Measurements from ENCODE around the gene NUP214. TPM values are rescaled to one million over a fixed set of nuclear protein-coding genes. Genes with fewer than 3 reads are reported as not detected.
"Not testable (repeated sequence)": the region's sequence is repeated elsewhere in the genome, so short reads cannot be mapped to it uniquely, and the experiment has no call there.

Gene NUP214
- total RNA-seq, 1 experiment from 2014 or later, result 10.8 TPM

DNA sequence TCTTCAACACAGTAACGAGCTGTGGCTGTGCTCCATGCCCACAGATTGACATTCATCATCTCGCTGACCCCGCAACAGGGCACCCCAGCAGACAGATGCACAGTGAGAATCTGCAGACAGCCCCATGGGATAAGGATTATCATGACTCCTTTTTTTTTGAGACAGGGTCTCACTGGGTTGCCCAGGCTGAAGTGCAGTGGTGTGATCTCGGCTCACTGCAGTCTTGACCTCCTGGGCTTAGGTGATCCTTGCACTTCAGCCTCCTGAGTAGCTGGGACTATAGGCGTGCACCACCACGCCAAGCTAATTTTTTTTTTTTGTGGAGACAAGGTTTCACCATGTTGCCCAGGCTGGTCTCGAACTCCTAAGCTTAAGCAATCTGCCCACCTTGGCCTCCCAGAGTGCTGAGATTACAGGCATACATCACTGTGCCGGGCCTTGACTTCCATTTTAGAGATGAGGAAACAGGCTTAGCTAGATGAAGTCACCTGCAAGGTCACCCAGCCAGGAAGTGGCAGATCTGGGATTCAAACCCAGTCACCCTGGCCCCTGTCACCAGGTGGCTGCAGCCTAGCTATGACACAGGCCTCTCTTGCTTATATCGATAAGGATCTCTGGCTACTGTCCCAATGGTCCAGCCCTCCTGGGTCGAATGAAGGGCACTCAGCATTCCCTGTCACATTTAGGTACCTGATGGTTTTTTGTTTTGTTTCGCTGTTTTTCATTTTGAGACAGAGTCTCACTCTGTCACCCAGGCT is 24.0 kb upstream of the NUP214 start:
- peaks cover 15% of the 10 kb centered on the region for H3K27me3 ChIP-seq (replicated peaks)
- H3K9me3 ChIP-seq (replicated peaks), result no peaks in the 10 kb centered on the region
- no peak overlapping the region for H3K4me3 ChIP-seq
- H3K4me1 ChIP-seq (replicated peaks), result peaks cover 11% of the 10 kb centered on the region
- H3K36me3 ChIP-seq, result no peaks in the 10 kb centered on the region
- no peak for DNase-seq (ENCODE audit: low read depth in 1 of 2, low spot score in 2 of 2)
- H3K27ac ChIP-seq, result no peak overlapping the region

- Histone ChIP-seq H3K4me3 (no peak overlapping the region), H3K4me1 (replicated peaks) (peaks cover 11% of the 10 kb centered on the region), H3K9me3 (replicated peaks) (no peaks in the 10 kb centered on the region), H3K27ac (no peak overlapping the region), H3K36me3 (no peaks in the 10 kb centered on the region), H3K27me3 (replicated peaks) (0 out of 2 replicates have a peak, but pooled peaks cover under 1% of the 10 kb centered on the region)
- DNase-seq (ENCODE audit: low read depth in 1 of 2, low spot score in 2 of 2), result no peak
Measured at GRCh38 chr9:131103024-131103423, 22.4 kb upstream of the NUP214 start.

DNA sequence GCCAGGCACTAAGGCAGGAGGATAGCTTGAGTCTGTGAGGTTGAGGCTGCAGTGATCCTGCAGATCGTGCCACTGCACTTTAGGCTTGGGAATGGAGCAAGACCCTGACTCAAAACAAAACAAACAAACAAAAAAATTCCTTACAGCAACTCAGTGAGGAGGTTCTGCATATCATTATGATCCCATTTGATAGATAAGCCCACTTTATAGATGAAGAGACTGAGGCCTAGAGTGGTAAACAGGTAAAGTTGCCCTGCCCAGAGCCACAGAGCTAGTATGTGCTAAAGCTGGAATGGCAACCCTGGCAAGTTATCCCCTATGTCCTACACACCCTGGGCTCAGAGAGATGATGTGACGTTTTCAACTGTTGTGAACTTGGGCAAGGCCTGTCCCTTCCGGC is 21.9 kb upstream of the NUP214 start:
- no peaks in the 10 kb centered on the region for H3K27me3 ChIP-seq (replicated peaks)
- H3K27ac ChIP-seq, result no peak overlapping the region

GRCh38 chr9:131104016-131104740 is 21.2 kb upstream of the NUP214 start:
- no peak overlapping the region for H3K27ac ChIP-seq
- peaks cover 11% of the 10 kb centered on the region for H3K4me1 ChIP-seq (replicated peaks)
- H3K36me3 ChIP-seq, result no peaks in the 10 kb centered on the region
- H3K4me3 ChIP-seq, result no peak overlapping the region
- H3K27me3 ChIP-seq (replicated peaks), result no peaks in the 10 kb centered on the region
- H3K9me3 ChIP-seq (replicated peaks), result no peaks in the 10 kb centered on the region
- DNase-seq (ENCODE audit: low read depth in 1 of 2, low spot score in 2 of 2), result no peak

More for the DNA sequence above, 21.9 kb upstream of the NUP214 start:
- H3K4me3 ChIP-seq, result no peak overlapping the region
- no peak for DNase-seq (ENCODE audit: low read depth in 1 of 2, low spot score in 2 of 2)
- H3K9me3 ChIP-seq (replicated peaks), result no peaks in the 10 kb centered on the region
- peaks cover 11% of the 10 kb centered on the region for H3K4me1 ChIP-seq (replicated peaks)
- H3K36me3 ChIP-seq, result no peaks in the 10 kb centered on the region

GRCh38 chr9:131105952-131106351 is 19.4 kb upstream of the NUP214 start:
- H3K27ac ChIP-seq, result no peak overlapping the region
- no peak overlapping the region for H3K4me3 ChIP-seq
- DNase-seq (ENCODE audit: low read depth in 1 of 2, low spot score in 2 of 2), result no peak
- H3K9me3 ChIP-seq (replicated peaks), result no peaks in the 10 kb centered on the region
- no peaks in the 10 kb centered on the region for H3K27me3 ChIP-seq (replicated peaks)
- no peaks in the 10 kb centered on the region for H3K36me3 ChIP-seq
- H3K4me1 ChIP-seq (replicated peaks), result peaks cover under 1% of the 10 kb centered on the region; the same call in 1 of the 2 replicates

DNA sequence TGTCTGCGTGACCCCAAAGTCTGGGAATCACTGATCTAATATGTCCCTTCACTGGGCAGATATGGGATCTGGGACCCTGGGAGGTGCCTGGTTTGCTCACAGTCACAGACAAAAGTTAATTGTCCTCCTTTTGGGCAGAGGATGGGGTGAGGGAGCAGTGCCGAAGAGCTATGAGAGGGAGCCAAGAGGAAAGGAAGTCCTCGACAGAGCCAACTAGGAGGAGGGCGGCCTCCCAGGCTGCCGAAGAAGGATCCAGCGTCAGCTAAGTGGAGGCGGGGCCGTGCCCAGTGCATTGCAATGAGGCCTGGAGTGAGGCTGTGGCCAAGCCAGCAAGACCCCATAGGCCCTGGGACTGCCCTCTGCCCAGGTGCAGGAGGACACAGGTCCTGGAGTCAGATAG is 17.6 kb upstream of the NUP214 start:
- Histone ChIP-seq H3K27ac (no peak overlapping the region), H3K4me1 (replicated peaks) (no peaks in the 10 kb centered on the region), H3K36me3 (no peaks in the 10 kb centered on the region), H3K4me3 (no peak overlapping the region), H3K9me3 (replicated peaks) (no peaks in the 10 kb centered on the region), H3K27me3 (replicated peaks) (no peaks in the 10 kb centered on the region)
- no peak for DNase-seq (ENCODE audit: low read depth in 1 of 2, low spot score in 2 of 2)

DNA sequence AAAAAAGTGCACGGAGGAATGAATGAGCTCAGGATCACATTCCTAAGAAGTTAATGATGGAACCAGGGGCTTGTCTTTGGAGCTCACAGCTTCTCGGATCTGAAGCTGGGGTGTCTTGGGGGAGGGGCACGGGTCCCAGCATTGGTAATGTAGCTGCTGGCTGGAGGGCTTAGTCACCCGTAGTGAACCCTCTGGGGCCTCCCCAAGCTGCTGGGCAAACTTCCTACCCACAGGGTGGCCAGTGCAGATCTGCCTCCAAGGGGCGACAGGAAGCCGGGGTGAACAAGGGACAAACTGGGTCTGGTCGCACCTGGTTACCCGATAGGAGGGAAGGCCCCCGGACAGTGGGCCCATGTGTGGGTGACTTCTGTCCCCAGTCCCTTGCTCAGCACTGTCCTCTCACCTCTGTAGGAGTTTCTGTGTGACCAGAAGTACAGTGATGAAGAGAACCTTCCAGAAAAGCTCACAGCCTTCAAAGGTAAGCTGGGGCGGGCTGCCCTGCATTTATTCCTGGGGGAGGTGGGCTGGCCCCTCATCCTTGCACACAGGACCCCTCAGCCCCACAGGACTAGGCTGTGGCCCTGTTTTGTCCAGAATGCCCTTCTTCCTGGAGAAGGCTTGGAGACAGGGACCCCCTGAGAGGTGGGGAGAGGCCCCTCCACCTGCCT is 14.1 kb upstream of the NUP214 start:
- Histone ChIP-seq H3K27ac (no peak overlapping the region), H3K9me3 (replicated peaks) (no peaks in the 10 kb centered on the region), H3K36me3 (no peaks in the 10 kb centered on the region), H3K27me3 (replicated peaks) (no peaks in the 10 kb centered on the region), H3K4me3 (no peak overlapping the region), H3K4me1 (replicated peaks) (no peaks in the 10 kb centered on the region)
- no peak for DNase-seq (ENCODE audit: low read depth in 1 of 2, low spot score in 2 of 2)

DNA sequence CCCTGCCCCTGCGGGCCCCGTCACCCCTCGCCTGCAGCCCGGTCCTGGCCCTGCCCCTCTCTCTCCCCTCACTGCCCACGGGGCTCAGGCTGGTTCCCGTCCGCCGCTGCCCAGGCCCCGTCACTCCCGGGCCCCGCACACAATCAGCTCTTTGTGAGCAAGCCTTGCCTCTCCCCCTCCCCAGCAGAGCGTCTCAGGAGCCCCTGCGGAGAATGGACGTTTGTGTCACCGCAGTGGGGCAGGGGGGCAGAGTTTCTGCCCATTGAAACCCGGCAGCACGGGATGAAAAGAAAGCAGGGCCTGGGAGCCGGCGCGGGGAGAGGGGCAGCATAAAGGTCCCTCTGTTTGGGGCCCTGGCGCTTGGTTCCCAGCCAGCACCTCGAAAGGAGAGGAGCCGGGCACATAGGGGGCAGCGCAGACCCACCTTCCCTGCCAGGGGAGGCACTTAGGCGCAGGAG is 13.5 kb upstream of the NUP214 start:
- DNase-seq (ENCODE audit: low read depth in 1 of 2, low spot score in 2 of 2), result no peak
- no peaks in the 10 kb centered on the region for H3K9me3 ChIP-seq (replicated peaks)
- H3K27ac ChIP-seq, result no peak overlapping the region
- no peak overlapping the region for H3K4me3 ChIP-seq
- no peaks in the 10 kb centered on the region for H3K36me3 ChIP-seq
- no peaks in the 10 kb centered on the region for H3K4me1 ChIP-seq (replicated peaks)
- no peaks in the 10 kb centered on the region for H3K27me3 ChIP-seq (replicated peaks)

DNA sequence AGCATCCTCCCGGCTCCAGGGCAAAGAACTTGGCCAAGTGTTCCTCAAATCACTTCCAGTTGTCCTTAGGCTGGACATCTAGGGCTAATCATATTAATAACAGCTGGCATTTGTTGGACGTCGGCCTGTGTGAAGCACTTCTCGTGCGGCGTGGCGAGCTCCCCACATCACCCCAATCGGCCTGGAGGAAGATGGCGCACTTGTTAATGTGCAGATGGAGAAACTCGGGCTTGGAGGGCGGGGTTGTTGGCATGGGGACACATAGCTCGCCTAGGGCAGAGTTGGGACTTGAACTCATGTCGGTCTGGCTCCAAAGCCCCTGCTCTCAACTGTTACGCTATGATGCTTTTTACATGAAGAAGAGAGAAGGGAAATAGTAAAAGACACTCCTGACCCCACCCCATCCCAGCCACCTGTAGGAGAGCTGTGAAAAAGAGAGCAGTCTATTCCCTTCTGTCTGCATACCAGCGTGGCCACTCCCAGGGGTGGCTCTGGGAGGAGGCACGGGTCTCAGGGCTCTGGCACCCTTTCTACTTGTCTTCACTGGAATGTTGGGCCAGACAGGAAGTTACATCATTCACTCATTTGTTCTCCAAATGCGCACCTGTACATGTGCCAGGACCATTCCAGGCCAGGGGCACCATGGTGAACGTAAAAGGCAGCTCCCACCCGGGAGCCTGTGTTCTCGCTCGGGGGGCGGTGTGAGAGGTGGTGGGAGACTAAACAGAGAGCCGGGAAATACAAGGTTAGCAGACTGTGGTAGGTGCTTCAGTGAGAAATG is 12.8 kb upstream of the NUP214 start:
- no peaks in the 10 kb centered on the region for H3K4me1 ChIP-seq (replicated peaks)
- H3K9me3 ChIP-seq (replicated peaks), result no peaks in the 10 kb centered on the region
- no peak for DNase-seq (ENCODE audit: low read depth in 1 of 2, low spot score in 2 of 2)
- H3K27ac ChIP-seq, result no peak overlapping the region
- no peaks in the 10 kb centered on the region for H3K36me3 ChIP-seq
- no peak overlapping the region for H3K4me3 ChIP-seq
- H3K27me3 ChIP-seq (replicated peaks), result no peaks in the 10 kb centered on the region

GRCh38 chr9:131113655-131114054 is 11.7 kb upstream of the NUP214 start:
- no peaks in the 10 kb centered on the region for H3K36me3 ChIP-seq
- no peak overlapping the region for H3K4me3 ChIP-seq
- no peaks in the 10 kb centered on the region for H3K27me3 ChIP-seq (replicated peaks)
- no peaks in the 10 kb centered on the region for H3K4me1 ChIP-seq (replicated peaks)
- H3K9me3 ChIP-seq (replicated peaks), result no peaks in the 10 kb centered on the region
- DNase-seq (ENCODE audit: low read depth in 1 of 2, low spot score in 2 of 2), result no peak
- H3K27ac ChIP-seq, result no peak overlapping the region

DNA sequence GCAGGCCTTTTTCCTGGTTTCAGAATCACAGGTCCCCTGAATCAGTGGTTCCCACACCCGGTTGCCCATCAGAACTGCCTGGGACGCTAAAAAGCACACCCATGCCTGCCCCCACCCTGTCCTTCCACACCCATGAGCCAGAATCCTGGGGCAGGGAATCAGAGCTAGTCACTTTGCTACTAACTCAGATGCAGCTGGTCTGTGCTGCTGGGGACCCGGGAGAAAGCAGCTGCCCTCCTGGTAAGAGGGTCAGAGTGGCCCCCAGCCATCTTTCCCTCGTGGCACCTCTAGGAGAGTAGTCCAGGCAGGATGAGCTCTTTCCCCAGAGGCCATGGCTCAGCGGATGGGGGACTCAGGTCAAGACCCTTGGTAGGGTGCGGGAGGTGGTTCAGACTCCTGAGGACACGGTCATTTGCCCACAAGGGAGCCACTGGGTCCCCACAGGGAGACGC is 11.3 kb upstream of the NUP214 start:
- Histone ChIP-seq H3K4me3 (no peak overlapping the region), H3K36me3 (no peaks in the 10 kb centered on the region), H3K27ac (no peak overlapping the region), H3K4me1 (replicated peaks) (no peaks in the 10 kb centered on the region), H3K27me3 (replicated peaks) (no peaks in the 10 kb centered on the region), H3K9me3 (replicated peaks) (no peaks in the 10 kb centered on the region)
- no peak for DNase-seq (ENCODE audit: low read depth in 1 of 2, low spot score in 2 of 2)

GRCh38 chr9:131115360-131115742 is 10.0 kb upstream of the NUP214 start:
- H3K27ac ChIP-seq; H3K36me3 ChIP-seq; DNase-seq (ENCODE audit: low read depth in 1 of 2, low spot score in 2 of 2); H3K4me3 ChIP-seq; H3K4me1 ChIP-seq (replicated peaks); H3K9me3 ChIP-seq (replicated peaks); H3K27me3 ChIP-seq (replicated peaks): not testable (repeated sequence)

DNA sequence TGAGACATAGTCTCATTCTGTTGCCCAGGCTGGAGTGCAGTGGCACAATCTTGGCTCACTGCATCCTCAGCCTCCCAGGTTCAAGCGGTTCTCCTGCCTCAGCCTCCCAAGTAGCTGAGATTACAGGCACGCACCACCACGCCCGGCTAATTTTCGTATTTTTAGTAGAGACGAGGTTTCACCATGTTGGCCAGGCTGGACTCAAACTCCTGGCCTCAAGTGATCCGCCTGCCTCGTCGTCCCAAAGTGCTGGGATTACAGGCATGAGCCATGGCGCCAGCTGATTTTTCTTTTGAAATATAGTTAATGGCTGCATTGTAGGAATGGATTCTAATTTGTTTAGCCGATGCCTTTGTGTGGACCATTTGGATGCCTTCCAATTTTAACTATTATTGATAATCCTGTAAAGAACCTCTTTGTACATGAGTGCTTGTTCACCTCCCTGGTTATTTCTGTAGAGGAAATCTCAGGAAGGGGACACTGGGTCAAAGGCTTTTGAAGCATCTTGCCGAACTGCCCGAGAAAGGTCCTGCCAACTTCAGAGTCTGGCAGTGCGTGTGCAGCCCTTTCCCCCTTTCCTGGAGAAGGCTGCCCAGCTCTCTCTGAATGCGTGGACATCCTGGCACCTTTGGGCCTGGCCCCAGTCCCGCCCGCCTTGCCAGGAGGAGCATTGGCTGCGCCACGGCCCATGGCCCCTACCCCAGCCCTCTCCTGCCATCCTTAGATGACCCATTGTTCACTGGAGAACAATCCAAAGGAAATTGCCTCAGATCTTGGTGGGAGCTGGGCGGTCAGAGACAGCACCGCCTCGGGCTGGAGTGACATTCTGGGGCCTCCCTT is 8.9 kb upstream of the NUP214 start:
- Histone ChIP-seq H3K27ac (no peak overlapping the region), H3K27me3 (replicated peaks) (no peaks in the 10 kb centered on the region), H3K4me3 (no peak overlapping the region), H3K36me3 (no peaks in the 10 kb centered on the region), H3K4me1 (replicated peaks) (no peaks in the 10 kb centered on the region), H3K9me3 (replicated peaks) (no peaks in the 10 kb centered on the region)
- no peak for DNase-seq (ENCODE audit: low read depth in 1 of 2, low spot score in 2 of 2)

All from SJSA1 (cell line).